ACC112 (cell line): ENCODE data around the gene IGF2R.

Source experiments
- H2AFZ ChIP-seq: fragments of 200-600 bp; sonication (generic); one replicate; pipeline ENCODE4 v1.6.0; 2017; ENCODE audit warnings: antibody characterized with exemption, low read length; ENCODE audit not compliant: unreplicated experiment
- H3K27ac ChIP-seq: fragments of 200-600 bp; sonication (generic); 2 replicates; pipeline ENCODE4 v1.5.1; 2014; ENCODE audit warnings: low read depth, mild to moderate bottlenecking, antibody characterized with exemption, low read length, moderate library complexity
- H3K27me3 ChIP-seq: fragments of 200-600 bp; sonication (generic); 2 replicates; pipeline ENCODE4 v1.6.1; 2014; ENCODE audit warnings: mild to moderate bottlenecking, antibody characterized with exemption, low read length, moderate library complexity, mixed read lengths; ENCODE audit not compliant: insufficient read depth
- H3K36me3 ChIP-seq: fragments of 200-600 bp; sonication (generic); 2 replicates; pipeline ENCODE4 v1.6.1; 2016; ENCODE audit warnings: mild to moderate bottlenecking, antibody characterized with exemption, low read length, moderate library complexity, mixed read lengths; ENCODE audit not compliant: insufficient read depth
- H3K4me1 ChIP-seq: fragments of 200-600 bp; sonication (generic); one replicate; pipeline ENCODE4 v1.6.1; 2016; ENCODE audit warnings: low read length, mixed read lengths; ENCODE audit not compliant: insufficient read depth, unreplicated experiment, control insufficient read depth
- H3K4me3 ChIP-seq: fragments of 200-600 bp; sonication (generic); 2 replicates; pipeline ENCODE4 v1.5.1; 2014; ENCODE audit warnings: mild to moderate bottlenecking, low read depth, low read length
- H3K79me2 ChIP-seq: fragments of 200-600 bp; sonication (generic); one replicate; pipeline ENCODE4 v1.6.0; 2016; ENCODE audit warnings: low read length; ENCODE audit not compliant: control insufficient read depth, unreplicated experiment, insufficient read depth

IGF2R gene

GRCh38 chr6:160005861-160006540 is 37.1 kb downstream of the IGF2R start:
- no peaks in the 10 kb centered on the region for H3K4me1 ChIP-seq
- H3K36me3 ChIP-seq: peaks cover 15% of the 10 kb centered on the region; the same call in 1 of the 2 replicates
- H3K27ac ChIP-seq: no peak overlapping the region
- no peaks in the 10 kb centered on the region for H3K27me3 ChIP-seq
- H3K4me3 ChIP-seq: no peak overlapping the region
- H2AFZ ChIP-seq: no peak overlapping the region
- H3K79me2 ChIP-seq: peaks cover 51% of the 10 kb centered on the region

GRCh38 chr6:160007145-160007544 is 38.3 kb downstream of the IGF2R start:
- Histone ChIP-seq H3K79me2 (peaks cover 49% of the 10 kb centered on the region), H3K4me1 (no peaks in the 10 kb centered on the region), H3K27ac (no peak overlapping the region), H3K27me3 (no peaks in the 10 kb centered on the region), H3K36me3 (peaks cover 17% of the 10 kb centered on the region), H2AFZ (no peak overlapping the region), H3K4me3 (no peak overlapping the region)

- Histone ChIP-seq H3K27ac (no peak overlapping the region), H3K27me3 (no peaks in the 10 kb centered on the region), H3K79me2 (peaks cover 49% of the 10 kb centered on the region), H3K36me3 (peaks cover 17% of the 10 kb centered on the region), H3K4me3 (no peak overlapping the region), H3K4me1 (no peaks in the 10 kb centered on the region), H2AFZ (no peak overlapping the region)
These were observed 38.7 kb downstream of the IGF2R start for GRCh38 chr6:160007611-160008010.

GRCh38 chr6:160010067-160010466 is 41.2 kb downstream of the IGF2R start:
- no peak overlapping the region for H3K27ac ChIP-seq
- H3K4me1 ChIP-seq: no peaks in the 10 kb centered on the region
- peaks cover 26% of the 10 kb centered on the region for H3K36me3 ChIP-seq
- H3K79me2 ChIP-seq: peaks cover 30% of the 10 kb centered on the region
- H2AFZ ChIP-seq: no peak overlapping the region
- no peaks in the 10 kb centered on the region for H3K27me3 ChIP-seq
- H3K4me3 ChIP-seq: no peak overlapping the region

- Histone ChIP-seq H3K4me3 (no peak overlapping the region), H3K79me2 (no peaks in the 10 kb centered on the region), H3K4me1 (no peaks in the 10 kb centered on the region), H3K27ac (no peak overlapping the region), H3K27me3 (no peaks in the 10 kb centered on the region), H2AFZ (no peak overlapping the region), H3K36me3 (peaks cover 47% of the 10 kb centered on the region)
These were observed 45.3 kb downstream of the IGF2R start for GRCh38 chr6:160013987-160014868.

- H3K4me1 ChIP-seq: no peaks in the 10 kb centered on the region
- no peak overlapping the region for H3K27ac ChIP-seq
- H3K4me3 ChIP-seq: no peak overlapping the region
- no peaks in the 10 kb centered on the region for H3K27me3 ChIP-seq
- H2AFZ ChIP-seq: no peak overlapping the region
- no peaks in the 10 kb centered on the region for H3K79me2 ChIP-seq
- H3K36me3 ChIP-seq: peaks cover 44% of the 10 kb centered on the region
These were observed 45.9 kb downstream of the IGF2R start for GRCh38 chr6:160014869-160015182.

- Histone ChIP-seq H2AFZ (no peak overlapping the region), H3K4me1 (no peaks in the 10 kb centered on the region), H3K79me2 (no peaks in the 10 kb centered on the region), H3K27me3 (no peaks in the 10 kb centered on the region), H3K27ac (no peak overlapping the region), H3K4me3 (no peak overlapping the region), H3K36me3 (peaks cover 39% of the 10 kb centered on the region)
These were observed 47.1 kb downstream of the IGF2R start for GRCh38 chr6:160015778-160016684.

GRCh38 chr6:160022101-160022500 is 53.2 kb downstream of the IGF2R start:
- no peak overlapping the region for H2AFZ ChIP-seq
- no peaks in the 10 kb centered on the region for H3K4me1 ChIP-seq
- H3K36me3 ChIP-seq: peaks cover 27% of the 10 kb centered on the region; the same call in 1 of the 2 replicates
- no peak overlapping the region for H3K4me3 ChIP-seq
- H3K27me3 ChIP-seq: no peaks in the 10 kb centered on the region
- no peak overlapping the region for H3K27ac ChIP-seq
- no peaks in the 10 kb centered on the region for H3K79me2 ChIP-seq

- no peak overlapping the region for H2AFZ ChIP-seq
- H3K79me2 ChIP-seq: no peaks in the 10 kb centered on the region
- no peak overlapping the region for H3K27ac ChIP-seq
- H3K4me3 ChIP-seq: no peak overlapping the region
- peaks cover 26% of the 10 kb centered on the region; the same call in 1 of the 2 replicates for H3K36me3 ChIP-seq
- H3K27me3 ChIP-seq: no peaks in the 10 kb centered on the region
- H3K4me1 ChIP-seq: no peaks in the 10 kb centered on the region
These were observed 53.9 kb downstream of the IGF2R start for GRCh38 chr6:160022793-160023192.

- Histone ChIP-seq H3K27ac (no peak overlapping the region), H3K4me3 (no peak overlapping the region), H3K79me2 (no peaks in the 10 kb centered on the region), H3K4me1 (no peaks in the 10 kb centered on the region), H2AFZ (no peak overlapping the region), H3K36me3 (peaks cover 21% of the 10 kb centered on the region; the same call in 1 of the 2 replicates), H3K27me3 (no peaks in the 10 kb centered on the region)
These were observed 55.3 kb downstream of the IGF2R start for GRCh38 chr6:160024152-160024551.
